Measurements from ENCODE around the gene SCTR.

DNA sequence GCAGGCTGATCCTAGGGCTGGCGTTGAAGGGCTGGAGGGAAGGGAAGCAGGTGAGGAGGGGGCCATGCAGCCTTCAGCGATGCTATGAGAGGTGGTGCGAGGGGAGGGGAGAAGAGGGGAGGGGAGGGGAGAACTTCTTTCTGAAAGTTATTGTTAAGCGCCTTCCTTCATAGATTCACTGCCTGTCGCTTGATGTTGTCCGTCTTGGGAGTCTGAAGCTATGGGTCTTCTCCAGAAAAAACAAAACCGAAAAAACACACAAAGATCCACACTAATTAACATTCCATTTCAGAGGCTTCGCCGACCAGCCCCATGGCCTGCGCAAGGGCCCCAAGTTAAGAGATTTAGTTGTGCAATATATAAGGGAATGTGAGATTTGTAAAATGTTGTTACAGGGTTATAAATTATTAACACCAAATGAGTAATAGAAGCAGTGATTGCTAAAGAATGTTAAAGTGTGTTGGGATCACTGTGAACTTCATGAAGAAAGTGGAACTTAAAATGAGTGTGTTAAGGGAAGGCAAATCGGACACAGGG is 20.7 kb upstream of the SCTR start:
- TF ChIP-seq, protein P1, sequence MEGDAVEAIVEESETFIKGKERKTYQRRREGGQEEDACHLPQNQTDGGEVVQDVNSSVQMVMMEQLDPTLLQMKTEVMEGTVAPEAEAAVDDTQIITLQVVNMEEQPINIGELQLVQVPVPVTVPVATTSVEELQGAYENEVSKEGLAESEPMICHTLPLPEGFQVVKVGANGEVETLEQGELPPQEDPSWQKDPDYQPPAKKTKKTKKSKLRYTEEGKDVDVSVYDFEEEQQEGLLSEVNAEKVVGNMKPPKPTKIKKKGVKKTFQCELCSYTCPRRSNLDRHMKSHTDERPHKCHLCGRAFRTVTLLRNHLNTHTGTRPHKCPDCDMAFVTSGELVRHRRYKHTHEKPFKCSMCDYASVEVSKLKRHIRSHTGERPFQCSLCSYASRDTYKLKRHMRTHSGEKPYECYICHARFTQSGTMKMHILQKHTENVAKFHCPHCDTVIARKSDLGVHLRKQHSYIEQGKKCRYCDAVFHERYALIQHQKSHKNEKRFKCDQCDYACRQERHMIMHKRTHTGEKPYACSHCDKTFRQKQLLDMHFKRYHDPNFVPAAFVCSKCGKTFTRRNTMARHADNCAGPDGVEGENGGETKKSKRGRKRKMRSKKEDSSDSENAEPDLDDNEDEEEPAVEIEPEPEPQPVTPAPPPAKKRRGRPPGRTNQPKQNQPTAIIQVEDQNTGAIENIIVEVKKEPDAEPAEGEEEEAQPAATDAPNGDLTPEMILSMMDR (IDR thresholded peaks at IDR 0.05; ENCODE audit: low read length): no peak
- no peak for TF ChIP-seq EZH2 (optimal IDR thresholded peaks at IDR 0.05; ENCODE audit: low read depth, low read length)
